Mammary epithelial cell (primary cell): ENCODE results near the gene POLR2C.

ENCODE experiments used
- EZH2 ChIP-seq: IDR thresholded peaks from 2 replicates; pipeline ENCODE4 v1.6.1; 2012; ENCODE audit warnings: low read length, inconsistent platforms, borderline replicate concordance
- TF ChIP-seq, protein P1 (sequence below), 2 donors: IDR thresholded peaks in 1 of 2; conservative IDR thresholded peaks in 1 of 2; 2 replicates each; pipeline ENCODE4 v1.5.1; 2011 to 2012; ENCODE audit warnings: inconsistent platforms in 2 of 2, low read length in 2 of 2, mild to moderate bottlenecking in 2 of 2, control low read depth in 1 of 2, low read depth in 1 of 2; ENCODE audit not compliant: insufficient read depth in 1 of 2; ENCODE audit errors: extremely low read depth in 1 of 2

DNA sequence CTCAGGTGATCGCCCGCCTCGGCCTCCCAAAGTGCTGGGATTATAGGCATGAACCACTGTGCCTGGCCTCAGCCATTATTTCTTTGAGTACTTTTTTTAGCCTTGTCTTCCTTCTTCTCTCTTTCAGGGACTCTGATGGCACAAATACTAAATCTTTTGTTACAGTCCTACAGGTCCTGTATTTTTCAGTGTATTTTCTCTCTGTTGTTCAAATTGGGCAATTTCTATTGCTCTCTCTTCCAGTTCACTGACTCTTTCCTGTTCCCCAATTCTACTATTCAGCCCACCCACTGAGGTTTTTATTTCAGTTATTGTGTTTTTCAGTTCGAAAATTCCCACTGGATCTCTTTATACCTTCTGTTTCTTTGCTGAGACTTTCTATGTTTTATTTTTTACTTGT, 31.3 kb downstream of the POLR2C start:
- TF ChIP-seq, protein P1, sequence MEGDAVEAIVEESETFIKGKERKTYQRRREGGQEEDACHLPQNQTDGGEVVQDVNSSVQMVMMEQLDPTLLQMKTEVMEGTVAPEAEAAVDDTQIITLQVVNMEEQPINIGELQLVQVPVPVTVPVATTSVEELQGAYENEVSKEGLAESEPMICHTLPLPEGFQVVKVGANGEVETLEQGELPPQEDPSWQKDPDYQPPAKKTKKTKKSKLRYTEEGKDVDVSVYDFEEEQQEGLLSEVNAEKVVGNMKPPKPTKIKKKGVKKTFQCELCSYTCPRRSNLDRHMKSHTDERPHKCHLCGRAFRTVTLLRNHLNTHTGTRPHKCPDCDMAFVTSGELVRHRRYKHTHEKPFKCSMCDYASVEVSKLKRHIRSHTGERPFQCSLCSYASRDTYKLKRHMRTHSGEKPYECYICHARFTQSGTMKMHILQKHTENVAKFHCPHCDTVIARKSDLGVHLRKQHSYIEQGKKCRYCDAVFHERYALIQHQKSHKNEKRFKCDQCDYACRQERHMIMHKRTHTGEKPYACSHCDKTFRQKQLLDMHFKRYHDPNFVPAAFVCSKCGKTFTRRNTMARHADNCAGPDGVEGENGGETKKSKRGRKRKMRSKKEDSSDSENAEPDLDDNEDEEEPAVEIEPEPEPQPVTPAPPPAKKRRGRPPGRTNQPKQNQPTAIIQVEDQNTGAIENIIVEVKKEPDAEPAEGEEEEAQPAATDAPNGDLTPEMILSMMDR (conservative IDR thresholded peaks at IDR 0.05 in 1 of 2, IDR thresholded peaks at IDR 0.05 in 1 of 2; ENCODE audit: extremely low read depth in 1 of 2, insufficient read depth in 1 of 2, low read depth in 1 of 2, low read length in 2 of 2), result no peak
- TF ChIP-seq EZH2, result no peak
